Panc1 (cell line): ENCODE data around the gene HS3ST3A1.

ENCODE experiments used
- CTCF ChIP-seq: fragments of 450-650 bp; IDR thresholded peaks from 2 replicates; pipeline ENCODE4 v1.5.1; 2017; ENCODE audit warnings: mild to moderate bottlenecking
- POLR2AphosphoS5 ChIP-seq: IDR thresholded peaks from 2 replicates; pipeline ENCODE4 v1.6.1; 2012; ENCODE audit warnings: mild to moderate bottlenecking, low read depth, low read length, moderate library complexity
- SIN3A ChIP-seq: IDR thresholded peaks from 2 replicates; pipeline ENCODE4 v1.6.1; 2012; ENCODE audit warnings: low read depth, mild to moderate bottlenecking, low read length, moderate library complexity, borderline replicate concordance; ENCODE audit not compliant: insufficient read depth

GRCh38 chr17:13538841-13539411 lies 62.8 kb downstream of the HS3ST3A1 start:
- TF ChIP-seq CTCF (no peak), POLR2AphosphoS5 (no peak), SIN3A (no peak)
